ENCODE measurements around the gene ANKFY1.
A peak's percentile ranks its signal among the peaks of the same experiment; 100 is the strongest.
"Not testable (repeated sequence)": the region's sequence is repeated elsewhere in the genome, so short reads cannot be mapped to it uniquely, and the experiment has no call there.

The ANKFY1 gene

GRCh38 chr17:4255271-4255670, 8.5 kb downstream of the ANKFY1 start:
- not testable (repeated sequence) for FAIRE-seq

- no peak for FAIRE-seq
Observed at GRCh38 chr17:4250887-4251286, 12.9 kb downstream of the ANKFY1 start.

GRCh38 chr17:4249452-4250029, 14.2 kb downstream of the ANKFY1 start:
- no peak for FAIRE-seq

GRCh38 chr17:4248504-4249277, 15.1 kb downstream of the ANKFY1 start:
- FAIRE-seq, result no peak

- FAIRE-seq, result no peak
Observed at GRCh38 chr17:4247971-4248388, 15.8 kb downstream of the ANKFY1 start.

GRCh38 chr17:4247361-4247970, 16.3 kb downstream of the ANKFY1 start:
- no peak for FAIRE-seq

- no peak for FAIRE-seq
Observed at GRCh38 chr17:4246674-4247073, 17.1 kb downstream of the ANKFY1 start.

- FAIRE-seq, result no peak
Observed at GRCh38 chr17:4241535-4241934, 22.2 kb downstream of the ANKFY1 start.

- FAIRE-seq, result no peak
Observed at GRCh38 chr17:4236456-4236855, 27.3 kb downstream of the ANKFY1 start.

- no peak for FAIRE-seq
Observed at GRCh38 chr17:4235372-4236279, 28.2 kb downstream of the ANKFY1 start.

- FAIRE-seq, result no peak
Observed at GRCh38 chr17:4234401-4234800, 29.4 kb downstream of the ANKFY1 start.

GRCh38 chr17:4233668-4234258, 30.0 kb downstream of the ANKFY1 start:
- no peak for FAIRE-seq

GRCh38 chr17:4232168-4232813, 31.5 kb downstream of the ANKFY1 start:
- FAIRE-seq, result no peak

GRCh38 chr17:4229627-4230541, 33.9 kb downstream of the ANKFY1 start:
- peak; percentile 97 for FAIRE-seq

- FAIRE-seq, result no peak
Observed at GRCh38 chr17:4221899-4222659, 41.7 kb downstream of the ANKFY1 start.

GRCh38 chr17:4221163-4221562, 42.6 kb downstream of the ANKFY1 start:
- no peak for FAIRE-seq

- no peak for FAIRE-seq
Observed at GRCh38 chr17:4220655-4221054, 43.1 kb downstream of the ANKFY1 start.

- no peak for FAIRE-seq
Observed at GRCh38 chr17:4219241-4219640, 44.5 kb downstream of the ANKFY1 start.

- no peak for FAIRE-seq
Observed at GRCh38 chr17:4215882-4216570, 47.8 kb downstream of the ANKFY1 start.

Data from endometrium (tissue), 2 donors.